HUES6 (cell line): ENCODE data around the gene RAP1GAP.
A peak's percentile ranks its signal among the peaks of the same experiment; 100 is the strongest.

Experiments used
- H3K27ac ChIP-seq: 2 replicates; pipeline ENCODE4 v1.7.0; 2013; ENCODE audit warnings: low read depth, mild to moderate bottlenecking, low read length, inconsistent platforms
- H3K27me3 ChIP-seq: 2 replicates; pipeline ENCODE4 v1.6.1; 2013; ENCODE audit warnings: low read length; ENCODE audit not compliant: control insufficient read depth, insufficient read depth
- H3K36me3 ChIP-seq: 2 replicates; pipeline ENCODE4 v1.6.1; 2013; ENCODE audit warnings: low read length; ENCODE audit not compliant: control insufficient read depth, insufficient read depth
- H3K4me1 ChIP-seq: 2 replicates; pipeline ENCODE4 v1.6.1; 2013; ENCODE audit warnings: low read length; ENCODE audit not compliant: control insufficient read depth, insufficient read depth
- H3K4me3 ChIP-seq: 2 replicates; pipeline ENCODE4 v1.5.1; 2013; ENCODE audit warnings: low read depth, low read length
- H3K9ac ChIP-seq: one replicate; pipeline ENCODE4 v1.6.1; 2013; ENCODE audit warnings: mild to moderate bottlenecking, low read length
- H3K9me3 ChIP-seq: 2 replicates; pipeline ENCODE4 v1.6.1; 2013; ENCODE audit warnings: low read depth, low read length; ENCODE audit not compliant: control insufficient read depth, insufficient read depth

Gene RAP1GAP

DNA sequence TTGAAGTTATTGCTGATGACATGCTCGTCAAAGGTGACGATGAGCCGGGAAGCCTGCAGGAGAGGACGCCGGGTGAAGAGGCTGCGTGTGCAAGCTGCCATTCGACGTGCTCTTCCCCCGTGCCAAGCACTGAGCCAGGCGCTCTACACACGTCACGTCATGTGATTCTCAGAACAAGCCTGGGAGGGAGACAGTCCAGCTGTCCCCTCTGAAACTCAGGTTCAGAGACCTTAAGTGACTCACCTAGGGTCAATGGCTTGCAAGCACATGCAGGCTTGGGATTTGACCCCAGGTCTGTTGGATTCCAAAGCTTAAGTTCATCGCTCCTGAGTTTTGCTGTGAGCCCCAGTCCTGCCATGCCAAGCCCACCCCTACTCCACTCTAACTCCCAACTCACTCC lies 57.1 kb downstream of the RAP1GAP start:
- H3K27me3 ChIP-seq, result no peaks in the 10 kb centered on the region
- no peak overlapping the region for H3K27ac ChIP-seq
- no peak overlapping the region for H3K9ac ChIP-seq
- no peaks in the 10 kb centered on the region for H3K36me3 ChIP-seq
- no peak overlapping the region for H3K4me3 ChIP-seq
- H3K4me1 ChIP-seq, result peaks cover 16% of the 10 kb centered on the region
- no peaks in the 10 kb centered on the region for H3K9me3 ChIP-seq

- Histone ChIP-seq H3K36me3 (no peaks in the 10 kb centered on the region), H3K27ac (no peak overlapping the region), H3K4me3 (no peak overlapping the region), H3K4me1 (peaks cover 17% of the 10 kb centered on the region), H3K27me3 (no peaks in the 10 kb centered on the region), H3K9me3 (no peaks in the 10 kb centered on the region), H3K9ac (no peak overlapping the region)
These were observed 58.0 kb downstream of the RAP1GAP start for GRCh38 chr1:21610989-21611785.

GRCh38 chr1:21610027-21610426 lies 59.1 kb downstream of the RAP1GAP start:
- no peaks in the 10 kb centered on the region for H3K27me3 ChIP-seq
- no peak overlapping the region for H3K9ac ChIP-seq
- no peaks in the 10 kb centered on the region for H3K9me3 ChIP-seq
- H3K4me1 ChIP-seq, result peaks cover 17% of the 10 kb centered on the region
- H3K4me3 ChIP-seq, result no peak overlapping the region
- H3K27ac ChIP-seq, result no peak overlapping the region
- H3K36me3 ChIP-seq, result no peaks in the 10 kb centered on the region

- Histone ChIP-seq H3K27ac (no peak overlapping the region), H3K4me3 (no peak overlapping the region), H3K4me1 (peaks cover 17% of the 10 kb centered on the region), H3K9me3 (no peaks in the 10 kb centered on the region), H3K9ac (no peak overlapping the region), H3K27me3 (no peaks in the 10 kb centered on the region), H3K36me3 (no peaks in the 10 kb centered on the region)
These were observed 60.4 kb downstream of the RAP1GAP start for GRCh38 chr1:21608798-21609197.

GRCh38 chr1:21607549-21608529 lies 61.3 kb downstream of the RAP1GAP start:
- Histone ChIP-seq H3K36me3 (no peaks in the 10 kb centered on the region), H3K9me3 (no peaks in the 10 kb centered on the region), H3K4me1 (peaks cover 17% of the 10 kb centered on the region), H3K27me3 (no peaks in the 10 kb centered on the region), H3K27ac (no peak overlapping the region), H3K9ac (no peak overlapping the region), H3K4me3 (peak overlapping the region; percentile 22; the same call in 1 of the 2 replicates)

DNA sequence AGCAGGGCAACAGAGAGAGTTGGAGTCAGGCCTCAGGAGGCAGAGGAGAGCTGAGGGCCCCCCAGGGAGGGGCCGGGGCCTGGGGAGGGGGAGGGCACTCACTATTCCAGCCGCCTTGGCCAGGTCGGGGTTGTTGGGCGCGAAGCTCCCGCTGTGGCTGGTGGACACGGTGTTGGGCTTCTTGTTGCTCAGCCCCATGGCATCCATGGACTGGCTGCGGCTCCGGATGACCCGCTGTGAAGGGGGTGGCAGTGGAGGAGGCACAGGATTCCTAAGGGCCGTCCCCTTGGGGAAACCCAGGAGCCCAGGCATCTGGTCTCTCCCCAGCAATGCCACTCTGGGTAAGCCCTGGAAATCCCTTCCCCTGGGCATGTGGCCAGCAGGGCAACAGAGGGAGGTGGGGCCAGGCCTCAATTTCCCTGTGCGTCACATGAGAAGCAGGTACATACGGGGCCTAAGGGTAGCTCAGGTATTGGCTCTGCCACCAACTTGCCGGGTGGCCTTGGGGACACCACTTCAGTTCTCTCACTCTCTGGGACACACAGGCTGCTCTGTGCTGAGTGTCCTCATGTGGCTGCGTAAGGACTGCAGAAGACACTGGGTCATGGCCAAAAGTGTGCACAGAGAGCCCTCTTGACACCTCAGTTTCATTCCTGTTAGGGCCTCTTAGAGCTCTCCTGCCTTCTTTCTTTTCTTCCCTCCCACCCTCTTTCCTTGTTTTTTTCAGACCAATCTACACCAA lies 63.0 kb downstream of the RAP1GAP start:
- H3K9ac ChIP-seq, result no peak overlapping the region
- H3K36me3 ChIP-seq, result no peaks in the 10 kb centered on the region
- H3K27ac ChIP-seq, result no peak overlapping the region
- H3K4me3 ChIP-seq, result no peak overlapping the region
- peaks cover 17% of the 10 kb centered on the region for H3K4me1 ChIP-seq
- no peaks in the 10 kb centered on the region for H3K27me3 ChIP-seq
- H3K9me3 ChIP-seq, result no peaks in the 10 kb centered on the region

DNA sequence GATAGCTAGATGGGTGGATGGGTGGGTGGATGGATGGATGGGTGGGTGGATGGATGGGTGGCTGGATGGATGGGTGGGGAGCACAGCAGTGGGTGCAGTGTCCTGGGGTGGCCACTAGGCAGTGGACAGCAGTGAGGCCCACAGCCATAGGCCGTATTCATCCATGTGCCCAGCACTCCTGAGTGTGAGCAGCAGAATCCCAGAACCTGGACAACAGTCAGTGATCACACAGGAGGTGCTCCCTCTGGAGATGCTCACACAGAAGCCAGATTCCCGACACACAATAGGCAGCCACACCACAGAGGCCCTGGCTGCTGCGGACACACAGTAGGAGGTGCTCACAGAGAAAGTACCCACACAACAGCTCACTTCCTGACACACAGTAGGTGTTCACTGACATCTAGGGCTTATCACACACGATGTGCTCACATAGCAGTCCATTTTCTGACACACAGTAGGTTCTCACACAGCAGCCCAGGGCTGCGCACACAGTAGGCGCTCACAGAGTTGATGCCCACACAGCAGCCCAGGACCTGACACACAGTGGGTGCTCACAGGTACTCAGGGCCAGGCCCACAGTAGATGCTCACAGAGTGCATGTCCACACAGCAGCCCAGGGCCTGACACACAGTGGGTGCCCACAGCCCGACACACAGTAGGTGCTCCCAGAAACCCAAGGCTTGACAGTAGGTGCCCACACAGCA lies 64.0 kb downstream of the RAP1GAP start:
- peaks cover 17% of the 10 kb centered on the region for H3K4me1 ChIP-seq
- no peak overlapping the region for H3K4me3 ChIP-seq
- H3K36me3 ChIP-seq, result no peaks in the 10 kb centered on the region
- no peak overlapping the region for H3K27ac ChIP-seq
- H3K27me3 ChIP-seq, result no peaks in the 10 kb centered on the region
- H3K9me3 ChIP-seq, result no peaks in the 10 kb centered on the region
- H3K9ac ChIP-seq, result no peak overlapping the region

DNA sequence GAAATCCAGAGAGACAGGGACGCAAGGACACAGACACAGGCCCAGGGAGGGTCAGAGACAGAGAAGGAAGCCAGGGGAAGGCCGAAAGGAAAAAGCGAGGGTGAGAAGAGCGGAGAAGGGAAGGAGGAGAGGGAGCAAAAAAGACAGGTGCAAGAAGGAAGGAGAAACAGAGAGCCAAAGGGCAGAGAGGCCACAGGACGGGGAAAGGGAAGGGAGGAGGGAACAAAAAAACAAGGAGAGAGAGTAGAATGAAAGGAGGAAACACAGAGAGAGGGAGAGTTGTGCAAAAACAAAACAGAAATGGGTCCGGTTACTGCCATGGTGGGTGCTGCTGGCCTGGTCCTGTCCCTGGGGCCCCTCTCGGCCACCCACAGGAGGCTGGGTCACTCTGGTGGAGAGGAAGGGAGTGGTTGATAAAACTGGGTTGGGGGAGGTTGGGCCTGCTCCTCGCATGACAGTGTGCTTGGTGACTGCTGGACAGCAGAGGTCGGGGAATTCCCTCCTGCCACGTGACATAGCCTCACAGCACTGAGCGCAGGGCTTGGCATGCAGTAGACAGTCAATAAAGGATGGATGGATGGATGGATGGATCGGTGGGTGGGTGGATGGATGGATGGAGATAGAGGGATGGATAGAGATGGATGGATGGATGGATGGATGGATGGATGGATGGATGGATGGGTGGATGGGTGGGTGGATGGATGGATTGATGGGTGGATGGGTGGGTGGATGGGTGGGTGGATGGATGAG lies 64.8 kb downstream of the RAP1GAP start:
- H3K36me3 ChIP-seq, result no peaks in the 10 kb centered on the region
- H3K9me3 ChIP-seq, result no peaks in the 10 kb centered on the region
- no peak overlapping the region for H3K9ac ChIP-seq
- peaks cover 17% of the 10 kb centered on the region for H3K4me1 ChIP-seq
- H3K4me3 ChIP-seq, result no peak overlapping the region
- no peak overlapping the region for H3K27ac ChIP-seq
- H3K27me3 ChIP-seq, result no peaks in the 10 kb centered on the region

DNA sequence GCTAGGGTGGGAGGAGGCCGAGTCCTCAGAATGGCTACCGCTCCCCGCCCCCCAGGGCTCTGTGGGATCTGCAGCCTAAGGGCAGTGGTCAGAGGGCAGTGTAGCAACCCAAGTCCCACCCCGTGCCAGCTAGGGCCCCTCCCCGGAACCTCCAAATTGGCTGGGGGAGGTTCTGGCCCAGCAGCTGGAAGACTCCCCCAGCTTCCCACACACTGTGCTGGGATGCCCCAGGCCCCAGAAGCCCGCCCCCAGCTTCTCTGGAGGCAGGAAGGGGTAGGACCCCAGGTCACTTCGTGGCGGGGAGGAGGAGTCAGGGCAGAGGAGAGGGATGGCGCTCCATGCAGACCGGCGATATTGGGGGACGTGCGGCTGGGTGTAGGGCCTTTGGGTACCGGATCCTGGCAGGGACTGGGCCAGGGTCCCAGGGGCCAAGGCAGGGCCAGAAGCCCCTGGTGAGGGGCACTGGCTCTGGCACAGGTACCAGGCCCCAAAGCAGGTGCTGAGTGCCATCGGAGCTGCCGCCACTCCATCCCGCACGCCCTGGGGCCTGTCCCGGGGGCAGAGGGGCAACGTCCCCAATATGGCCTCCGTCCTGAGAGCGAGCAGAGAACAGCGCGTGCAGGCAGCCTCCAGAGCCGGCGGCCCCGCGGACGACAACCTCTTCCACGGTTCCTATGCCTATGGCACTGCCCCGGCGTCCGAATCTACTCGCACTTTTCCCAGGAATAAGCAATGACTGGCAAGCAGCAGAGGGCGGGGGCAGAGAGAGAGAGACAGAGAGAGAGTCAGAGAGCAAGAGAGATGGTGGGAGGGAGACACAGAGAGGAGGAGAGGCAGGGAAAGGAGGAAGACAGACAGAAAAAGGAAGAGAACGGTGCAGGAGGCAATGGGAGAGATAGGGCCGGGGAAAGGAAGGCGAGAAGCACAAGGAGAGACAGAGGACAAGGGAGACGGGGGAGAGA lies 65.7 kb downstream of the RAP1GAP start:
- Histone ChIP-seq H3K27ac (no peak overlapping the region), H3K9ac (no peak overlapping the region), H3K4me1 (peaks cover 11% of the 10 kb centered on the region), H3K9me3 (no peaks in the 10 kb centered on the region), H3K4me3 (no peak overlapping the region), H3K36me3 (no peaks in the 10 kb centered on the region), H3K27me3 (no peaks in the 10 kb centered on the region)
